Bronchial epithelial cell (primary cell): Measurements from ENCODE around the gene MRPS5. TPM values are rescaled to one million over a fixed set of nuclear protein-coding genes. Genes with fewer than 3 reads are reported as not detected.

Source experiments
- DNase-seq: peaks from one replicate; pipeline ENCODE4 v3.0.0-alpha.2; 2010; ENCODE audit warnings: low read depth
- FAIRE-seq: peaks from 2 replicates; lab custom pipeline; 2011; peaks lifted over from hg19 to GRCh38; lab: Jason Lieb, UNC
- H3K27me3 ChIP-seq: 2 replicates; pipeline ENCODE4 v1.5.1; 2011; ENCODE audit warnings: low read length; ENCODE audit not compliant: control insufficient read depth, insufficient read depth
- H3K36me3 ChIP-seq: 2 replicates; pipeline ENCODE4 v1.5.1; 2011; ENCODE audit warnings: low read length; ENCODE audit not compliant: control insufficient read depth, insufficient read depth
- H3K4me3 ChIP-seq: 2 replicates; pipeline ENCODE4 v1.5.1; 2011; ENCODE audit warnings: mild to moderate bottlenecking, low read depth, low read length, control low read depth
- total RNA-seq: library from RNA; depleted of rRNA; stranded (reverse); fragments of >200 nt; gene quantifications from 2 replicates; pipeline ENCODE4 v1.2.1, GENCODE V29; 2014
- TF ChIP-seq, protein P1 (sequence below): IDR thresholded peaks from 2 replicates; pipeline ENCODE4 v1.5.1; 2011; ENCODE audit warnings: mild to moderate bottlenecking, moderate library complexity, low read length, control low read depth, inconsistent platforms; ENCODE audit not compliant: insufficient read depth, severe bottlenecking

MRPS5 gene
- total RNA-seq, 1 donor from 2014 or later, result 59.8 TPM

DNA sequence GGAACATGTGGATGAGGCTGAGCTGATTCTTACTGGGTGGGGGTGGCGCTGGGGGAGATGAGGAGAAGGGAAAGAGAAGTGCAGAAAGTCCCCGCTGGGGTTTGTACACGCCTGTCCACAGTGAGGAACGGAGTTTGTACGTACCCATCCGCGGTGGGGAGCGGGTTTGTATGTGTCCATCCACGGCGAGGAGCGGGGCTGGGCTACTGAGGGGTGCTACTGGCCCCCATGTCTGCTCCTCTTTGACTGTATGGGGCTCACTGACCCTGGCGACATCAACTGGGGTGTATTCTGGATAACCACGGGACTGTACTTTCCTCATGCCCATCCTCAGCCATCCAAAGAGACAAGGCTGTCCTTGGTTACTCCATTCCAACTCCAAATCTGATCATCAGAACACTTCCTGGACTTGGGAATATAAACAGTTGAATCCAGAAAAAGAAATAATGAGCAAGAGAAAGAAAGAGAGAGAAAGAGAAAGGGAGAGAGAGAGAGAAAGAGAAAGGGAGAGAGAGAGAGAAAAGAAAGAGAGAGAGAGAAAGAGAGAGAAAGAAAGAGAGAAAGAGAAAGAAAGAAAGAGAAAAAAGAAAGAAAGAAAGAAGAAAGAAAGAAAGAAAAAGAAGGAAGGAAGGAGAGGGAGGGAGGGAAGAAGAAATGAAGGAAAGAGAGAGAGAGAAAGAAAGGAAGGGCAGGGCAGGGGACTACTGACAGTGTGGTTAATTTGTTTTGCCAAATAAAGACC lies 75.1 kb downstream of the MRPS5 start:
- peaks cover 2% of the 10 kb centered on the region for H3K27me3 ChIP-seq
- no peak overlapping the region for H3K4me3 ChIP-seq
- no peak for DNase-seq
- H3K36me3 ChIP-seq, result no peaks in the 10 kb centered on the region
- no peak for FAIRE-seq
- TF ChIP-seq, protein P1, sequence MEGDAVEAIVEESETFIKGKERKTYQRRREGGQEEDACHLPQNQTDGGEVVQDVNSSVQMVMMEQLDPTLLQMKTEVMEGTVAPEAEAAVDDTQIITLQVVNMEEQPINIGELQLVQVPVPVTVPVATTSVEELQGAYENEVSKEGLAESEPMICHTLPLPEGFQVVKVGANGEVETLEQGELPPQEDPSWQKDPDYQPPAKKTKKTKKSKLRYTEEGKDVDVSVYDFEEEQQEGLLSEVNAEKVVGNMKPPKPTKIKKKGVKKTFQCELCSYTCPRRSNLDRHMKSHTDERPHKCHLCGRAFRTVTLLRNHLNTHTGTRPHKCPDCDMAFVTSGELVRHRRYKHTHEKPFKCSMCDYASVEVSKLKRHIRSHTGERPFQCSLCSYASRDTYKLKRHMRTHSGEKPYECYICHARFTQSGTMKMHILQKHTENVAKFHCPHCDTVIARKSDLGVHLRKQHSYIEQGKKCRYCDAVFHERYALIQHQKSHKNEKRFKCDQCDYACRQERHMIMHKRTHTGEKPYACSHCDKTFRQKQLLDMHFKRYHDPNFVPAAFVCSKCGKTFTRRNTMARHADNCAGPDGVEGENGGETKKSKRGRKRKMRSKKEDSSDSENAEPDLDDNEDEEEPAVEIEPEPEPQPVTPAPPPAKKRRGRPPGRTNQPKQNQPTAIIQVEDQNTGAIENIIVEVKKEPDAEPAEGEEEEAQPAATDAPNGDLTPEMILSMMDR, result no peak

DNA sequence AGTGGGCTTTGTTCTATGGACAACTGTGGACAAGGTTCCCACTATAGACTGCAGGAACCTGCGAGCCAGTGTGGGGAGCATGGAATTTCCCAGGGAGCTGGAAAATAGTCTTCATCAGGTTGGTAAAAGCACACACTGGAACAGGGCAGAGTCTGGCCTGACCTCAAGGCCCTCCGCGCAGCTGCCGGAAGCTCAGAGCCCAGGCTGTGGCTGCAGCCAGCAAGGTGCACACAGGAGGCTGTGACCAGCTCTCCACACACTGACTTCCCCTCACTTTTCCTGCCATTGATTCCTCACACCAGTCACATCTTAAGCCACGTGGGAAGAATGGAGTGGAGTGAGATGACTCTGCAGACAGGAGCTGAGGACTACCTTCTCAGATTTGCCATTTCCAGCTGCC lies 77.0 kb downstream of the MRPS5 start:
- Histone ChIP-seq H3K36me3 (no peaks in the 10 kb centered on the region), H3K27me3 (no peaks in the 10 kb centered on the region), H3K4me3 (no peak overlapping the region)
- DNase-seq, result no peak
- TF ChIP-seq, protein P1, result no peak
- FAIRE-seq, result no peak

DNA sequence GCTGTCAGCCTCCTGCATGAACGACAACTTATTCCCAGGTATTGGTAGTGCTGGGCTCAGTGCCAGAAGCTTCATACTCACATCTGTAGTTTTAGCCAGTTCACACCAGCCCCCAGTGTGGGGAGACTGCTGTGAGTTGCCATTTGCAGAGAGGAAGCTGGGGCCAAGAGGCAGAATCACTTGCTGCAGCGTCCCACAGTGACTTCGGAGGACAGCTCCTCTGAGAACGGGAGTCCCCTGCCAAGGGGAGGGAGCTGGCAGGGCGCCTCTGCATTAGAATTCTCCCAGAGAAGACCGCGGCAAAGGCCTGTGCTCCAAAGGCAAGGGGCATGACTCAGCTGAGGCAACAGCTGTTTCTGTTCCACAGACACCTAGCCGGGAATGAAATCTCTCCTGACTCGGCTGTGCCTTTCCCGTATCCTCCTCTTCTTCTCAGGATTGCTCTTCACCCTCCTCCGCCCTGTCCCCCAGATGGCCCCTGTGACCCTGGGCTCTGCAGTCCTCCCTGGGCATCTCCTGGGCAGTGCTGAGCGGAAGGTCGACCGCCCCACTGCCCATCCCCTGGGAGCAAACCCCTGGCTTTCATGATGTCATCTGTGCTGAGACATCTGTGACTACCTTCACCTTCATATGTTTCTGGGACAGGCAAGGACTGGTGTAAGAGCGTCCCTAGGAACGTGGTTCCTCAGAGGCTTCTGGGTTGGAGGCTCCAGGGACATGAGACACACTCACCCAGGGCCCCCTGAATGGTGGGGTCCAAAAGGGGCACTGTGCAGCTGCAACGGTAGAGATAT lies 78.1 kb downstream of the MRPS5 start:
- FAIRE-seq (no peak), DNase-seq (peak; percentile 39)
- Histone ChIP-seq H3K36me3 (no peaks in the 10 kb centered on the region), H3K27me3 (no peaks in the 10 kb centered on the region), H3K4me3 (no peak overlapping the region)
- TF ChIP-seq, protein P1, result no peak

- no peak overlapping the region for H3K4me3 ChIP-seq
- TF ChIP-seq, protein P1, result no peak
- DNase-seq (peak; percentile 14), FAIRE-seq (no peak)
- H3K36me3 ChIP-seq, result no peaks in the 10 kb centered on the region
- H3K27me3 ChIP-seq, result no peaks in the 10 kb centered on the region
These were observed 78.9 kb downstream of the MRPS5 start for GRCh38 chr2:95042472-95043271.

DNA sequence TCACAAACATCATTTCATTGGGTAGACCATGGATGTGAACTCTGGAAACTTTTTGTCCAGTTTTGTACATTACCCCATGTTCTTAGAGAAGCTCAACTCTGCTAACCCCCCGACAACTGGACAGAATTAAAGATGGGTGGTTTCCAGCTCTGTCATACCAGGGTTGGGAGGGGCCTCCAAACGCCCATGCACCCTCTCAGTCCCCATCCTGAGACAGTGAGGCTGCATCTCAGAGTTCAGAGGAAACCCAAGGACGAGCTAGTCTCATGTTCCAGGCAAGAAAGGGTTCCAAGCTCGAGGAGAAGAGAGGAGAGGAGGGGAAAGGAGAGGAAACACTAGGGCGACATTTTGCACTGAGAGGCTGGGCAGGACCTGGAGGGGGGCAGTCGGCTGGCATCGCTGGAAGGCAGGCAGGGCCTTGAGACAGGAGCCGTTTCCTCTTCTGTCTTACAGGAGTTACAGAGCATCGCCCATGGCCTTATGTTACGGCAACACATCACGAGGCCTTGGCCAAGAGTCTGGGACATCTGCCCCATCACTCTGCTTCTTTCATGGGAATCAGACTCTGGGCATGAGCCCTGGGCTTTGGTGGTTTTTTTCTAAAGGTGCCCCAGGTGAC lies 79.7 kb downstream of the MRPS5 start:
- H3K27me3 ChIP-seq, result no peaks in the 10 kb centered on the region
- FAIRE-seq (no peak), DNase-seq (no peak)
- TF ChIP-seq, protein P1, result no peak
- H3K4me3 ChIP-seq, result no peak overlapping the region
- H3K36me3 ChIP-seq, result no peaks in the 10 kb centered on the region
